GM12891 (cell line): ENCODE measurements around the gene STPG1.
A peak's percentile ranks its signal among the peaks of the same experiment; 100 is the strongest.

Experiments
- POLR2A ChIP-seq: IDR thresholded peaks from 2 replicates; pipeline ENCODE4 v1.6.1; 2011; ENCODE audit warnings: low read depth, low read length, control low read depth
- POLR2AphosphoS5 ChIP-seq: IDR thresholded peaks from 2 replicates; pipeline ENCODE4 v1.6.1; 2011; ENCODE audit warnings: low read depth, low read length, control low read depth
- POU2F2 ChIP-seq: IDR thresholded peaks from 2 replicates; pipeline ENCODE4 v1.6.1; 2011; ENCODE audit warnings: low read depth, mild to moderate bottlenecking, control low read depth, low read length, moderate library complexity
- TAF1 ChIP-seq: IDR thresholded peaks from 2 replicates; pipeline ENCODE4 v1.6.1; 2011; ENCODE audit warnings: low read depth, low read length, control low read depth

- TF ChIP-seq POLR2A (no peak), TAF1 (no peak), POLR2AphosphoS5 (no peak), POU2F2 (peak; percentile 83; the same call in 1 of the 2 replicates)
Observed at GRCh38 chr1:24309762-24310485, 103.7 kb downstream of the STPG1 start.
